OCI-LY3 (cell line): Measurements from ENCODE around the gene RBM15.
A peak's percentile ranks its signal among the peaks of the same experiment; 100 is the strongest.

Source experiments
- H2AFZ ChIP-seq: fragments of 200-600, 300-600 bp; shearing (Covaris generic); 2 replicates; pipeline ENCODE4 v1.6.0; 2014; ENCODE audit warnings: antibody characterized with exemption, low read depth, low read length
- H3K27ac ChIP-seq: fragments of 200-600, 300-600 bp; sonication (generic); 2 replicates; pipeline ENCODE4 v1.5.1; 2014; ENCODE audit warnings: mild to moderate bottlenecking, low read length, moderate library complexity, mixed read lengths
- H3K27me3 ChIP-seq: fragments of 200-600, 300-600 bp; sonication (generic); 2 replicates; pipeline ENCODE4 v1.6.1; 2014; ENCODE audit warnings: low read depth, low read length, mixed read lengths
- H3K36me3 ChIP-seq: fragments of 200-600, 300-600 bp; sonication (generic); replicated peaks from 2 replicates; pipeline ENCODE3; 2014; ENCODE audit warnings: low read depth, low read length, mixed read lengths
- H3K4me1 ChIP-seq: fragments of 300-600, 200-600 bp; sonication (generic); 2 replicates; pipeline ENCODE4 v1.6.1; 2014; ENCODE audit warnings: low read length, mixed read lengths
- H3K4me2 ChIP-seq: fragments of 200-600, 300-600 bp; sonication (generic); 2 replicates; pipeline ENCODE4 v1.6.1; 2014; ENCODE audit warnings: low read length, mixed read lengths
- H3K4me3 ChIP-seq: fragments of 300-600, 200-600 bp; sonication (generic); 2 replicates; pipeline ENCODE4 v1.5.1; 2014; ENCODE audit warnings: antibody characterized with exemption, mild to moderate bottlenecking, low read length, moderate library complexity
- H3K79me2 ChIP-seq: fragments of 300-600, 200-600 bp; shearing (Covaris generic); 2 replicates; pipeline ENCODE4 v1.6.1; 2014; ENCODE audit warnings: mild to moderate bottlenecking, low read length, mixed read lengths
- H3K9ac ChIP-seq: fragments of 300-600, 200-600 bp; shearing (Covaris generic); 2 replicates; pipeline ENCODE4 v1.6.0; 2014; ENCODE audit warnings: mild to moderate bottlenecking, low read length, moderate library complexity
- H3K9me3 ChIP-seq: fragments of 200-600, 300-600 bp; shearing (Covaris generic); 2 replicates; pipeline ENCODE4 v1.6.1; 2014; ENCODE audit warnings: low read length, mixed read lengths; ENCODE audit not compliant: insufficient read depth
- H4K20me1 ChIP-seq: fragments of 200-600, 300-600 bp; sonication (generic); 2 replicates; pipeline ENCODE4 v1.6.1; 2016; ENCODE audit warnings: low read length, mixed read lengths; ENCODE audit not compliant: insufficient read depth
- CTCF ChIP-seq: fragments of 200-600, 300-600 bp; sonication (generic); IDR thresholded peaks from 2 replicates; pipeline ENCODE4 v1.5.1; 2014; ENCODE audit warnings: antibody characterized with exemption, low read length, low read depth
- EZH2phosphoT487 ChIP-seq: fragments of 200-600 bp; shearing (Covaris generic); IDR thresholded peaks from 2 replicates; pipeline ENCODE4 v1.6.1; 2018; ENCODE audit warnings: antibody characterized with exemption, mixed run types, low read depth

Gene RBM15

DNA sequence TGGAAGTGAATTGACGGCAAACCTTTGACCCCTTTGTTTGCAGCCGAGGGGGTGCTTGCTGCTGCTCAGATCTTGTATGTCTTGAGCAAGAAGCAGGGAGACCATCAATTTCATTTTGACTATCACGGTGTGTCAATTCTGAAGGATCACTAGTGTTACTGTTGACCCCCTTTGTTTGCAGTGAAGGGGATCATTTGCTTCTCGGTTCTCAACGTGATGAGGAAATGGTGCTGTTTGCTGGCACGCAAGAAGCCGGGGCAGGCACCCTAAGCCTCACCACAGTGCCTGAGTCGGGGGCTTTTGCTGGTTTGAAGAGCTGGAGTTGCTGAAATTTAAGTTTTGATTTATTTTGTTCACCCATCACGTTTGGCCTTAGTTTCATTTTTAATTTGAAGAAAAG, 7.5 kb downstream of the RBM15 start:
- Histone ChIP-seq H2AFZ (no peak overlapping the region), H3K4me1 (peaks cover 73% of the 10 kb centered on the region), H3K9ac (no peak overlapping the region), H3K4me2 (peak overlapping the region; percentile 42), H4K20me1 (peaks cover 92% of the 10 kb centered on the region), H3K9me3 (no peaks in the 10 kb centered on the region), H3K27me3 (no peaks in the 10 kb centered on the region), H3K27ac (peak overlapping the region; percentile 19; the same call in 1 of the 2 replicates), H3K4me3 (peak overlapping the region; percentile 14), H3K36me3 (peaks cover 36% of the 10 kb centered on the region), H3K79me2 (peaks cover 100% of the 10 kb centered on the region)
- TF ChIP-seq EZH2phosphoT487 (no peak), CTCF (no peak)

- H4K20me1 ChIP-seq = peaks cover 86% of the 10 kb centered on the region
- H3K36me3 ChIP-seq = peaks cover 33% of the 10 kb centered on the region
- H3K9me3 ChIP-seq = no peaks in the 10 kb centered on the region
- H3K4me3 ChIP-seq = peak overlapping the region; percentile 14; the same call in 1 of the 2 replicates
- peaks cover 67% of the 10 kb centered on the region for H3K4me1 ChIP-seq
- H2AFZ ChIP-seq = no peak overlapping the region
- H3K27me3 ChIP-seq = no peaks in the 10 kb centered on the region
- H3K27ac ChIP-seq = 0 out of 2 replicates have a peak overlapping the region, but pooled peaks have one; percentile 19
- no peak overlapping the region for H3K9ac ChIP-seq
- peaks cover 100% of the 10 kb centered on the region for H3K79me2 ChIP-seq
- TF ChIP-seq CTCF (no peak), EZH2phosphoT487 (no peak)
- peak overlapping the region; percentile 42 for H3K4me2 ChIP-seq
Observed at GRCh38 chr1:110347182-110347893, 8.2 kb downstream of the RBM15 start.

GRCh38 chr1:110348050-110348449, 8.9 kb downstream of the RBM15 start:
- no peak for TF ChIP-seq CTCF
- no peak for TF ChIP-seq EZH2phosphoT487
- Histone ChIP-seq H4K20me1 (peaks cover 79% of the 10 kb centered on the region), H3K9ac (no peak overlapping the region), H3K27ac (no peak overlapping the region), H3K79me2 (peaks cover 100% of the 10 kb centered on the region), H3K36me3 (peaks cover 25% of the 10 kb centered on the region), H3K4me3 (no peak overlapping the region), H3K27me3 (no peaks in the 10 kb centered on the region), H3K9me3 (no peaks in the 10 kb centered on the region), H3K4me2 (no peak overlapping the region), H3K4me1 (peaks cover 60% of the 10 kb centered on the region), H2AFZ (no peak overlapping the region)

DNA sequence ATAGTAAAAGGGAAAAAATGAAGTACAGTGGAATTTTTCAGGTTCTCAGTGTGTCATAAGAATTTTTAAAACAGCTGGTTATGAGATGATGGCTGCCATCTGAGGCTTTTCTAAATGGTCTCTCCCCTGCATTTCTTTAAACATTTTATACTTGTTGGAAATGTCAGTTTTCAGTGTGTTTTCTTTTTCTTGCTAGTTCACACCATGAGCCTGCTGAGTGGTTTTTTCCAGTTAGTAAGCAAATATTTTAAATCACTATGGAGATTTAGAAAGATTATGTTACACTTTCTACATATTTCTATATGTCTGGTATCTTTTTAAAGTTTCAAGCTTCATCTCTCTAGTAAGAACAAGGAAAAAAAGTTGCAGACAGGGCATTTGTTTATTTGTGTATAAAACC, 9.6 kb downstream of the RBM15 start:
- Histone ChIP-seq H3K79me2 (peaks cover 100% of the 10 kb centered on the region), H3K4me1 (peaks cover 53% of the 10 kb centered on the region), H3K9me3 (no peaks in the 10 kb centered on the region), H4K20me1 (peaks cover 77% of the 10 kb centered on the region), H3K4me3 (no peak overlapping the region), H3K27ac (no peak overlapping the region), H2AFZ (no peak overlapping the region), H3K27me3 (no peaks in the 10 kb centered on the region), H3K36me3 (peaks cover 29% of the 10 kb centered on the region), H3K4me2 (peak overlapping the region; percentile 8; the same call in 1 of the 2 replicates), H3K9ac (no peak overlapping the region)
- TF ChIP-seq EZH2phosphoT487 (no peak), CTCF (no peak)
